ENCODE measurements around the gene DGCR6. TPM values are rescaled to one million over a fixed set of nuclear protein-coding genes. Genes with fewer than 3 reads are reported as not detected.
"Not testable (repeated sequence)": the region's sequence is repeated elsewhere in the genome, so short reads cannot be mapped to it uniquely, and the experiment has no call there.

The DGCR6 gene
- total RNA-seq, 1 donor from 2014 or later: 24.4 TPM

DNA sequence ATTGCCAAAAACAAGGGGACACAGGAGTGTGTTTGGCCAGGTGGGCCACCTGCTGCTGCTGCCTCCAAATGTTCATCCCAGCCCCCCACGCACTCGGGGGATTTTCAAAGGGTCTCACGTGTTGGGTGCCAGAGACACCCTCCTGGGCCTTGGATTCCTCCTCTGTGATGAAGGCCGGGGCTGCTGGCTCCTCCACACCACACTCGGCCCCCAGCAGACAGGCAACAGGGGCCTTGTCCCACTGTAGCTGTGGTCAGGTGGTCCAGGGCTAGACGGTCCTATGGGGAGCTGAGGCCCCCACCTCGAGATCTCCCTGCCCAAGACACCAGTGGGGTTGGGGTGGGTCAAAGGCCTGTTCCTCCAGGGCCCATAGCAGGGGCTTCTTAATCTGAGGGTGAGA lies 55.1 kb downstream of the DGCR6 start:
- not testable (repeated sequence) for DNase-seq

Other genes with a start within 250 kb of the DGCR6 start
- gene PRODH, start 30.0 kb downstream of the DGCR6 start, total RNA-seq: 7.6 TPM
- 68.3 TPM for gene DGCR2, start 216.1 kb downstream of the DGCR6 start, total RNA-seq
- gene TSSK2, start 225.0 kb downstream of the DGCR6 start, total RNA-seq: not detected
- 11.7 TPM for gene ESS2, start 238.3 kb downstream of the DGCR6 start, total RNA-seq
- gene GSC2, start 244.0 kb downstream of the DGCR6 start, total RNA-seq: not detected